Endothelial cell of umbilical vein (primary cell): ENCODE measurements around the gene NDUFS8. TPM values are rescaled to one million over a fixed set of nuclear protein-coding genes. Genes with fewer than 3 reads are reported as not detected.

ENCODE experiments used
- BruUV-seq: library from RNA; stranded (reverse); fragments of 400-500 nt; replicated peaks from 2 replicates; lab custom pipeline; 2021; lab: Mats Ljungman, UMichigan
- CTCF ChIA-PET: fragments of 300-600, 350-600 bp; sonication (Branson Sonifier 250); formaldehyde crosslinking; loops from one replicate; lab custom pipeline; 2021; ENCODE audit warnings: antibody characterized with exemption, inconsistent platforms; lab: Charles Lee
- POLR2A ChIA-PET: fragments of 300-600, 350-600 bp; sonication (Branson Sonifier 250); formaldehyde crosslinking; loops from one replicate; lab custom pipeline; 2021; ENCODE audit warnings: antibody characterized with exemption, inconsistent platforms; lab: Charles Lee
- DNase-seq: peaks from one replicate; pipeline ENCODE4 v3.0.0-alpha.2; 2011; ENCODE audit warnings: low read depth, low spot score
- FAIRE-seq: peaks from 2 replicates; lab custom pipeline; 2011; peaks lifted over from hg19 to GRCh38; lab: Jason Lieb, UNC
- H2AFZ ChIP-seq: 2 replicates; pipeline ENCODE4 v1.6.0; 2012; ENCODE audit warnings: low read depth, low read length, control low read depth, inconsistent platforms
- H3K27ac ChIP-seq: 2 replicates; pipeline ENCODE4 v1.5.1; 2011; ENCODE audit warnings: low read depth, mild to moderate bottlenecking, control low read depth, low read length, moderate library complexity; ENCODE audit not compliant: insufficient read depth
- H3K27me3 ChIP-seq, 2 experiments: 2 replicates each; pipeline versions ENCODE4 v1.6.0 to v1.6.1; 2011; ENCODE audit warnings: low read length in 2 of 2, mixed read lengths in 1 of 2; ENCODE audit not compliant: control insufficient read depth in 2 of 2, insufficient read depth in 2 of 2
- H3K36me3 ChIP-seq, 2 experiments: 2 replicates in 1 of 2; 3 replicates in 1 of 2; pipeline ENCODE4 v1.5.1; 2011; ENCODE audit warnings: low read length in 2 of 2, mild to moderate bottlenecking in 1 of 2, moderate library complexity in 1 of 2; ENCODE audit not compliant: control insufficient read depth in 2 of 2, insufficient read depth in 2 of 2; ENCODE audit errors: extremely low read depth in 1 of 2
- H3K4me1 ChIP-seq: 3 replicates; pipeline ENCODE4 v1.5.1; 2011; ENCODE audit warnings: mild to moderate bottlenecking, low read length; ENCODE audit not compliant: control insufficient read depth, insufficient read depth; ENCODE audit errors: extremely low read depth
- H3K4me2 ChIP-seq: 2 replicates; pipeline ENCODE4 v1.6.1; 2011; ENCODE audit warnings: low read length, control low read depth, mixed read lengths; ENCODE audit not compliant: insufficient read depth
- H3K4me3 ChIP-seq, 3 experiments: fragments of 200-600 bp in 1 of 3; sonication (generic), shearing (Covaris generic) in 1 of 3; replicated peaks in 1 of 3; 2 replicates each; pipeline ENCODE4 v1.5.1; 2011 to 2016; ENCODE audit warnings: control low read depth in 3 of 3, low read length in 3 of 3, mild to moderate bottlenecking in 2 of 3, inconsistent platforms in 1 of 3, low read depth in 1 of 3, moderate library complexity in 1 of 3; ENCODE audit not compliant: insufficient read depth in 1 of 3
- H3K79me2 ChIP-seq: 2 replicates; pipeline ENCODE4 v1.6.0; 2012; ENCODE audit warnings: low read length, inconsistent platforms; ENCODE audit not compliant: control insufficient read depth, insufficient read depth
- H3K9ac ChIP-seq: replicated peaks from 2 replicates; pipeline ENCODE3; 2011; ENCODE audit warnings: low read length, control low read depth; ENCODE audit not compliant: insufficient read depth; ENCODE audit errors: extremely low read depth
- H3K9me1 ChIP-seq: replicated peaks from 3 replicates; pipeline ENCODE4 v1.6.0; 2011; ENCODE audit warnings: mild to moderate bottlenecking, low read length; ENCODE audit not compliant: control insufficient read depth, insufficient read depth; ENCODE audit errors: extremely low read depth
- H3K9me3 ChIP-seq: replicated peaks from 2 replicates; pipeline ENCODE4 v1.5.1; 2012; ENCODE audit warnings: low read length, inconsistent platforms; ENCODE audit not compliant: control insufficient read depth, insufficient read depth
- H4K20me1 ChIP-seq: replicated peaks from 2 replicates; pipeline ENCODE3; 2011; ENCODE audit warnings: mild to moderate bottlenecking, low read length; ENCODE audit not compliant: control insufficient read depth, insufficient read depth; ENCODE audit errors: extremely low read depth
- EZH2 ChIP-seq: IDR thresholded peaks from 2 replicates; pipeline ENCODE4 v1.6.1; 2012; ENCODE audit warnings: borderline replicate concordance, low read depth, mild to moderate bottlenecking, moderate library complexity, low read length, inconsistent platforms; ENCODE audit not compliant: severe bottlenecking
- FOS ChIP-seq: IDR thresholded peaks from 2 replicates; pipeline ENCODE4 v1.6.1; 2011; ENCODE audit warnings: mild to moderate bottlenecking, low read length, moderate library complexity, borderline replicate concordance; ENCODE audit not compliant: insufficient read depth
- GATA2 ChIP-seq: IDR thresholded peaks from 2 replicates; pipeline ENCODE4 v1.7.0; 2011; ENCODE audit warnings: low read depth, mild to moderate bottlenecking, moderate library complexity, mixed read lengths, low read length; ENCODE audit not compliant: insufficient read length, insufficient read depth
- JUN ChIP-seq: IDR thresholded peaks from 2 replicates; pipeline ENCODE4 v1.6.1; 2011; ENCODE audit warnings: borderline replicate concordance, low read depth; ENCODE audit not compliant: insufficient read length, insufficient read depth
- MYC ChIP-seq: IDR thresholded peaks from one replicate; pipeline ENCODE4 v1.6.1; 2011; ENCODE audit warnings: mild to moderate bottlenecking, low read depth, low read length
- POLR2A ChIP-seq: IDR thresholded peaks from 2 replicates; pipeline ENCODE4 v1.6.1; 2012; ENCODE audit warnings: low read depth, mild to moderate bottlenecking, control low read depth, low read length
- POLR2AphosphoS5 ChIP-seq: IDR thresholded peaks from 2 replicates; pipeline ENCODE4 v1.6.1; 2012; ENCODE audit warnings: low read depth, mild to moderate bottlenecking, control low read depth, low read length, moderate library complexity; ENCODE audit not compliant: insufficient read depth
- dilution Hi-C: fragments of 300-500 bp; cut with MboI; formaldehyde crosslinking; loops from one replicate; pipeline ENCODE4 v1.15.0; 2019; ENCODE audit warnings: low sequenced_read_pairs; ENCODE audit not compliant: extremely low pct_ligation_motif_present
- intact Hi-C: fragments of 100-400 bp; cut with micrococcal nuclease; formaldehyde crosslinking; loops from one replicate; pipeline ENCODE4 v1.10.0; 2022
- polyA plus RNA-seq, 4 experiments: library from polyadenylated mRNA; depleted of rRNA in 3 of 4; stranded (reverse) in 3 of 4; unstranded in 1 of 4; fragments of >200 nt; gene quantifications; 2 replicates each; pipeline versions ENCODE4 v1.2.1 to v1.2.3, GENCODE V29; 2011 to 2012; ENCODE audit warnings: missing spikeins in 1 of 4
- total RNA-seq: library from RNA; stranded (reverse); gene quantifications from 2 replicates; pipeline ENCODE4 v1.2.3, GENCODE V29; 2021
- TF ChIP-seq, protein P1 (sequence below), 2 donors: IDR thresholded peaks; 1 replicate in 1 of 2; 2 replicates in 1 of 2; pipeline ENCODE4 v1.5.1; 2011; ENCODE audit warnings: low read length in 2 of 2, mild to moderate bottlenecking in 2 of 2, moderate library complexity in 2 of 2, control low read depth in 1 of 2, inconsistent platforms in 1 of 2, low read depth in 1 of 2; ENCODE audit not compliant: insufficient read depth in 1 of 2; ENCODE audit errors: extremely low read depth in 1 of 2
- TF ChIP-seq, protein P2 (sequence below): IDR thresholded peaks from 2 replicates; pipeline ENCODE4 v1.6.1; 2011; ENCODE audit not compliant: insufficient read depth, insufficient read length

The NDUFS8 gene
- total and polyA plus RNA-seq, 2 donors (not counting 3 experiments of a cell fraction or from before 2014, with no cell fraction given) = 166 to 170 TPM

DNA sequence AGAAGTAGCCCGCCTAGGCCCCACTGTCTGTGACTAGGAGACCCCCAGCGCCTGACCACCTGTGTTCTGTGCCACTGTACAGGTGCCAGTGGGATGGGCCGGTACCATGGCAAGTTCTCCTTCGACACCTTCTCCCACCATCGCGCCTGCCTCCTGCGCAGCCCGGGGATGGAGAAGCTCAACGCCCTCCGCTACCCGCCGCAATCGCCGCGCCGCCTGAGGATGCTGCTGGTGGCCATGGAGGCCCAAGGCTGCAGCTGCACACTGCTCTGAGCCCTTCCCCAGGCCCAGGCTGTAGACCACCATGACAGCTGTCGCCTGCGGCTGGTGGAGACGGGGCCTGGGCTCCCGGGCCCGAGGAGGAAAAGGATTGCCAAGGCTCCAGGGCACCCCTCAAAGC is 2.8 kb upstream of the NDUFS8 start:
- TF ChIP-seq GATA2 (no peak), EZH2 (no peak), MYC (no peak), POLR2AphosphoS5 (no peak), FOS (no peak), POLR2A (no peak), JUN (no peak)
- TF ChIP-seq, protein P1, sequence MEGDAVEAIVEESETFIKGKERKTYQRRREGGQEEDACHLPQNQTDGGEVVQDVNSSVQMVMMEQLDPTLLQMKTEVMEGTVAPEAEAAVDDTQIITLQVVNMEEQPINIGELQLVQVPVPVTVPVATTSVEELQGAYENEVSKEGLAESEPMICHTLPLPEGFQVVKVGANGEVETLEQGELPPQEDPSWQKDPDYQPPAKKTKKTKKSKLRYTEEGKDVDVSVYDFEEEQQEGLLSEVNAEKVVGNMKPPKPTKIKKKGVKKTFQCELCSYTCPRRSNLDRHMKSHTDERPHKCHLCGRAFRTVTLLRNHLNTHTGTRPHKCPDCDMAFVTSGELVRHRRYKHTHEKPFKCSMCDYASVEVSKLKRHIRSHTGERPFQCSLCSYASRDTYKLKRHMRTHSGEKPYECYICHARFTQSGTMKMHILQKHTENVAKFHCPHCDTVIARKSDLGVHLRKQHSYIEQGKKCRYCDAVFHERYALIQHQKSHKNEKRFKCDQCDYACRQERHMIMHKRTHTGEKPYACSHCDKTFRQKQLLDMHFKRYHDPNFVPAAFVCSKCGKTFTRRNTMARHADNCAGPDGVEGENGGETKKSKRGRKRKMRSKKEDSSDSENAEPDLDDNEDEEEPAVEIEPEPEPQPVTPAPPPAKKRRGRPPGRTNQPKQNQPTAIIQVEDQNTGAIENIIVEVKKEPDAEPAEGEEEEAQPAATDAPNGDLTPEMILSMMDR (IDR thresholded peaks at IDR 0.05; ENCODE audit: extremely low read depth in 1 of 2, insufficient read depth in 1 of 2, low read depth in 1 of 2, low read length in 2 of 2) = no peak
- TF ChIP-seq, protein P2, sequence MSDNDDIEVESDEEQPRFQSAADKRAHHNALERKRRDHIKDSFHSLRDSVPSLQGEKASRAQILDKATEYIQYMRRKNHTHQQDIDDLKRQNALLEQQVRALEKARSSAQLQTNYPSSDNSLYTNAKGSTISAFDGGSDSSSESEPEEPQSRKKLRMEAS = no peak
- no peak overlapping the region for H3K4me2 ChIP-seq
- POLR2A ChIA-PET = no interaction called here
- H3K9ac ChIP-seq = no peak overlapping the region
- H3K4me1 ChIP-seq = peaks cover 11% of the 10 kb centered on the region
- H3K27ac ChIP-seq = no peak overlapping the region
- FAIRE-seq = no peak
- H3K9me3 ChIP-seq = no peaks in the 10 kb centered on the region
- CTCF ChIA-PET = no interaction called here
- H3K36me3 ChIP-seq = peaks cover 0 to under 1% of the 10 kb centered on the region in 2 experiments
- no peaks in the 10 kb centered on the region for H3K9me1 ChIP-seq
- H4K20me1 ChIP-seq = no peaks in the 10 kb centered on the region
- H3K27me3 ChIP-seq = no peaks in the 10 kb centered on the region
- intact Hi-C loops = no loop called here
- peaks cover 18% of the 10 kb centered on the region for H3K79me2 ChIP-seq
- DNase-seq = no peak
- no TSS peak for BruUV-seq
- H3K4me3 ChIP-seq = no peak overlapping the region
- H2AFZ ChIP-seq = no peak overlapping the region
- dilution Hi-C loops = no loop called here
